Astrocyte (in vitro differentiated cells and primary cell): Measurements from ENCODE around the gene SPACA4.

Source experiments
- CTCF ChIP-seq: IDR thresholded peaks from 2 replicates; pipeline ENCODE4 v1.5.1; 2011; ENCODE audit warnings: low read depth, mild to moderate bottlenecking, inconsistent platforms, low read length, moderate library complexity; ENCODE audit not compliant: insufficient read depth
- EZH2 ChIP-seq: IDR thresholded peaks from 2 replicates; pipeline ENCODE4 v1.6.1; 2012; ENCODE audit warnings: mild to moderate bottlenecking, low read length, inconsistent platforms; ENCODE audit not compliant: insufficient read depth

GRCh38 chr19:48598996-48599700, 7.4 kb upstream of the SPACA4 start:
- no peak for TF ChIP-seq CTCF
- TF ChIP-seq EZH2, result no peak
